Left hindlimb (tissue), 1 donor: ENCODE data around the gene LIPI.
"Not testable (repeated sequence)": the region's sequence is repeated elsewhere in the genome, so short reads cannot be mapped to it uniquely, and the experiment has no call there.

ENCODE experiments used
- DNase-seq: peaks from one replicate; pipeline ENCODE4 v3.0.0-alpha.2; 2018

The LIPI gene

GRCh38 chr21:14116080-14116481, 94.7 kb downstream of the LIPI start:
- no peak for DNase-seq

GRCh38 chr21:14115646-14116045, 95.1 kb downstream of the LIPI start:
- DNase-seq = no peak

- DNase-seq = no peak
Measured at GRCh38 chr21:14114251-14114650, 96.5 kb downstream of the LIPI start.

GRCh38 chr21:14104564-14104963, 106.2 kb downstream of the LIPI start:
- DNase-seq = not testable (repeated sequence)

- no peak for DNase-seq
Measured at GRCh38 chr21:14099570-14099969, 111.2 kb downstream of the LIPI start.

- no peak for DNase-seq
Measured at GRCh38 chr21:14097881-14098499, 112.8 kb downstream of the LIPI start.

- DNase-seq = no peak
Measured at GRCh38 chr21:14096577-14096976, 114.2 kb downstream of the LIPI start.

- no peak for DNase-seq
Measured at GRCh38 chr21:14096172-14096571, 114.6 kb downstream of the LIPI start.

GRCh38 chr21:14095056-14095455, 115.7 kb downstream of the LIPI start:
- DNase-seq = no peak

GRCh38 chr21:14092834-14093560, 117.8 kb downstream of the LIPI start:
- no peak for DNase-seq

- not testable (repeated sequence) for DNase-seq
Measured at GRCh38 chr21:14090184-14090583, 120.6 kb downstream of the LIPI start.

- DNase-seq = no peak
Measured at GRCh38 chr21:14088391-14088790, 122.4 kb downstream of the LIPI start.

- DNase-seq = no peak
Measured at GRCh38 chr21:14086553-14086952, 124.2 kb downstream of the LIPI start.

GRCh38 chr21:14084701-14085100, 126.1 kb downstream of the LIPI start:
- DNase-seq = no peak

- no peak for DNase-seq
Measured at GRCh38 chr21:14084068-14084501, 126.7 kb downstream of the LIPI start.

GRCh38 chr21:14080764-14081096, 130.0 kb downstream of the LIPI start:
- no peak for DNase-seq

- DNase-seq = no peak
Measured at GRCh38 chr21:14080040-14080763, 130.6 kb downstream of the LIPI start.

- DNase-seq = no peak
Measured at GRCh38 chr21:14078746-14079375, 131.9 kb downstream of the LIPI start.

- no peak for DNase-seq
Measured at GRCh38 chr21:14076143-14076806, 134.5 kb downstream of the LIPI start.

- DNase-seq = no peak
Measured at GRCh38 chr21:14075346-14076142, 135.2 kb downstream of the LIPI start.

- DNase-seq = no peak
Measured at GRCh38 chr21:14074177-14074576, 136.6 kb downstream of the LIPI start.

- DNase-seq = no peak
Measured at GRCh38 chr21:14073615-14074014, 137.1 kb downstream of the LIPI start.
